Inflammatory macrophage treated with lipopolysaccharide for 1 hour (primary cell): ENCODE results near the gene GRK1.

Experiments
- DNase-seq, 2 donors: peaks; one replicate each; pipeline ENCODE4 v3.0.0-alpha.2; 2020 to 2022

The GRK1 gene

DNA sequence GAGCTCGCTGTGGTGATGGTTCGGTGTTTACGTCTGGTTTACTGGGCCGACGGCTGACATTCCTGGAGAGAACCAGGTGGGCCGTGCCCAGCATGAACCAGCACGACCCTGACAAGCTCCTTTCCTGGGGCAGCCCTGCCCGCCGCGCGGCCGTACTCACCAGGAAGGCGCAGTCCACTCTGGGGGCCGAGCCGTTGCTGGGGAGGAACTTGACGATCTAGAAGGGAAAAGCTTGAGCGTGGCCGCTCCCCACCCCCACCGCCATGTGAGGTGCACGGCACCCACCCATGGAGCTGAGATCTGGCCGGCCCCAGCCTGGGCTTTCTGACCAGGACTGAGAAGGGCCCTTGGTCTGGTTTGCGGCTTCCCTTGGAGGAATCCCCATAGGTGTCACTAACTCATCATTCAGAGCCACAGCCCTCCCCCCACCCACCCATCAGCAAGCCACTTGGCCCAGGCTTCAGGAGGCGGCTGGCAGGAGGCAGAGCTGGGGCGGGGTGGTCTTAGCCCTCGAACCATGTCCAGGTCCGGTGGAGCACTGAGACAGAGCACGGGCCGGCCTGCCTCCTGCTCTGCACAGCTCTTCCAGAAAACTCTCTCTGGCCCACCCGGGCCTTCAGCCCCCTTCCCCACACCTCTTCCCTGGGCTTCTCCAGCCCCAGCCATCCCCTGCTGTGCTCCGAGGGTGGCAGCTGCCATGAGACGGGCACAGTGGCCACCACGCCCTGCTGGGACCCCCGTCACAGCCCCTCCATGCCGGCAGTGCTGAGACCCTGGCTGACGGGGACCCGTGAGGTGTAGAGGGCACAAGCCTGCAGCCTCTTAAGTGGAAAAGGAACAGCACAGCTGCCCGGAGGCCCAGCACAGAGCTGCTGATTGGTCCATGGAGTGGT lies 15.3 kb upstream of the GRK1 start:
- no peak for DNase-seq

DNA sequence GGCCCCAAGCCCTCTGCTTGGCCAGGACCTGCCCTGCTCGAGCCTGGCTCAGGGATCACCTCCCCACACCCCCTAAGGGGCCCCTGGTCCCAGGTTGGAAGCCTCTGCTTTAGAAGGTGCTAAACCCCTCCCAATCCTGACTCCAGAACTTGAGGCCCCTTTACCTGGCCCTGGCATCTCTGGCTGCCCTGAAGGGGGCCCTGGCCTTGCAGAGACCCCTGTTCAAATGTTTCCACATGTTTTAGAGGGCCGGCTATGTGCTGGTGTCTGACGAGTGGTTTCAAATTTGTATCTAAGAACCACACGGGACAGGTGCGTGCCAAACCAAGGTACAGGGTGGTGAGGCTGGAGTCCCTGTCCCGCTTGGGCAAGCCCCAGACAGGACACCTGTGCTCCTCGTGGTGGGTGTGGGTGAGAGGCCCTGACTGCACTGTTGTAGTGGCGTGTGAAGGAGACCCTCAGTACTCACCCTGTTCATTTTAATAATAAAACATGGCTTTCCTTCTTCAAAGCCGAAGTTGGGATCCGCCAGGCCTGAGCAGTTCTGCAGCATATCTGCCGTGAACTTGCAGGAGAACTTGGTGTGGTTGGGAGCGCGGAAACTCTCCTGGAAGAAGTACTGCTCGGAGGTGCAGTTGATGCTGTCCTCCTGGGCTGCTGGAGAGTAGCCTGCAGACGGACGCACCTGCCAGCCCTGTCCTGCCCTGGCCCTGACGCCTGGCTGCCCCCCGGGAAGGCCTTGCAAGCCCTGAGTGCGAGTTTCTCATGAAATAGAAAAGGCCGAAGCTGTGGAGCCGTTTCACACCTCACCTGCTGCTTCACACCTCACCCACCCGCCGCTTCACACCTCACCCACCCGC lies 14.4 kb upstream of the GRK1 start:
- no peak for DNase-seq

DNA sequence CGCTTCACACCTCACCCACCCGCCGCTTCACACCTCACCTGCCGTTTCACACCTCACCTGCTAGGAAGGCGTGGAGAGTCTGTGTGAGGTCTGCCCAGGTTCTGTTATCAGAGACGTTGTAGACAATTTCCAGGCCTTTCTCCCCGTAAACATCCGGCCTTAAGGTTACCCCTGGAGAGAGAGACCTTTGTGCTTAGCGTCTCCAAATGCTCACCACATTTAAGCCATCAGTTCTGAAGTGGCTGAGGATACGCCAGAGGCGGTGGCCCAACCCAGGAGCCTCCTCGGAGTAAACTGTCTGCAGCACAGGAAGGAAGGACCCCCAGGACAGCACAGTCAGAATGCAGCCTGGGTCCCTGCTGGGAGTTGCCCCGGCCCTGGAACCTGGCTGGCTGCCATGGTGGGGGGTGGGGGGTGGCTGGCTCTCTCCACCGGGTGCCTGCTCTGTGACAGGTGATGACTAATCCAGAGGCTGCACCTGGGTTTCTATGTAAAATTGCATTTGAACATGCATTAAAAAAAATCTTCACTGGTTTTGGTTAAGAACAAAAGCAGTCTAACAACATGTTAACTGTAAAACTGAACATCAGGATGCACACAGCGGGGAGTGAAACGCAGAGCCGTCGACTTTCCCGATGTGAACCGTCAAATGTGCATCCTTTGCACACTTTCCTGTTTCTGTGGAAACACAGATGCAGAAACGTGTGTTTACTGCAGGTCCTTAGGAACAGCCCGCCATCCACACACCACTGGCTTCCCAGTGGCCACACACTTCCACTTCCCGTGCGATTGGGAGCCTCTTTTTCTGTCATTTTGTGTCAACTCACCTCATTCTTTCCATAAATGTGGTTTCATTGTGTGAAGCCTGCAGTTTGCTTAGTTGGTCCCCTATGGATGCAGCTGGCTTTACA lies 13.5 kb upstream of the GRK1 start:
- no peak for DNase-seq

DNA sequence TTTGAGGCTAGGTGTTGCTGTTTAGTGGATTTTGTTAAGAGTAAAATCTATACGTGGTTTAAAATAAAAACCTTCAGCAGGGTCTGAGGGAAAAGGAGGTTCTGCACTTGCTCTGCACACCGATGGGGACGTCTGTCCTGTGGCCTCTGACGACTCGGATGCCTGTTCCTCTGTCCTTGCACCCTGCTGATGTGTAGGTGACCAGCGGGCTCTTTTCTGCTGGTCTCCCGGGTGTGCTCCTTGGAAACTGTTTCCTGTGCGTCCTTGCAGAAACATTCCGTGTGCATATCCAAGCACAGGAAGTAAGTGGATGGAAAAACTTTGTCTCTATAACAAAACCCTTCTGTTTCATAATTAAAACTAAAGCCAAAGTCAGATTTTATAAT lies 12.9 kb upstream of the GRK1 start:
- no peak for DNase-seq

DNA sequence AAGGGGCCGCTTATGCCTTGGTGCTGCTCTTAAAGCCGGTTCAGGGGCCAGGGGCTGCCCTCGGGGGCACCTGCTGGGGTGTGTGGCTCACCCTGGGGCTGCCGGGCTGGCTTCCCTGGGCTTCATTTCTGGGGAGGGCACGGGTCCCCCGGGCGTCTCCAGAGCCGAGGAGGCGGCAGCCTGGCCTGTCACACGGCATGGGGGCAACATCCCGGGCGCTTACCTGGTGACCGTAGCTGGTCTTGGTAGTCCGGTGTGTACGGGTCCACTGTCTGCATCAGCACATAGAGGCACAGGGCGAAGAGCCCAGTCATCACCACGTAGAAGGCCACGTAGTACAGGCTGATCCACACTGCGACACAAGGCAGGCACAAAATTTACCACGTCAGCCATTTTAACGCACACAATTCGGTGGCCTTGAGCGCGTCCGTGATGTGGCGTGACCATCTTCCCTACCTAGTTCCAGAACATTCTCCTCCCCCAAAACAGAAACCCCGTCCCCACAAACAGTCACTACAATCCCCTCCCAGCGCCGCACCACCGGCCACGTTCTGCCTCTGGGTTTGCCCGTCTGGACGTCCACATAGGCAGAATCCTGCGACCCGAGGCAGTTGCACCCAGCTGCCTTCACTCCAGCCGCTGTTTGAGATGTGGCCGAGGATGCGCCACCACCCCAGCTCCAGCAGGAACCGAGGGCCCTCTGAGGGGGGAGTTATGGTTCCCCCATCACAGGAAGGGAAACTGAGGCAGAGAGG lies 12.3 kb upstream of the GRK1 start:
- no peak for DNase-seq

DNA sequence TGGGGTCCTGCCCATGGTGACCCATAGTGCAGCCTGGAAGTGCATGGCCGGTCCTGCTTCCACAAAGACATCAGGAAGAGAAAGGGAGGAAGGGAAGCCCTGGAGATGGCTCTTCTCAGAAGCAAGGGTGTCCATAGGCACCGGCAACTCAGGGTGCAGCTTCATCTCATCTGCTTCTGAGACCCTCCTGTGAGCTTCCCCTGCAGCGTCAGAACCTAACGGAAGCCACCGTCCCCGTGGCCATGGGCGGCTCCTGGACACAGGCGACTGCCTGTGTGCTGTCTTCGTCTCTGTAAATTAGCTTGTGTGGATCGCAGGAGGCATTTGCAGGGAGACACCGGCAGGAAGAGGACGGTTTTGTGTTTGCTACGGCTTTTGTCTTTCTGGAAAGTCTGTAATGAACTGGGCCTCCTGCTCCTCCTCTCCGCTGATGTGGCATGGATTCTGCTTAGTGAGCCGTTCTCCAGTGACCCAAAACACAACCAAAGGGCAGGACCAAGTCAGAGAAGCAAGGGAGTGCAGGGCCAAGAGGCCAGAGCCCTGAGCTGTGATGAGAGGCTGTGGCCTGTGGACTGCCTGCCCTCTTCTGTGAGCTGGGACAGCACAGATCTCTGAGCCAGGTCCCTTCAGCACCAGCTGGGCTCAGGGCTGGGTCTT lies 11.5 kb upstream of the GRK1 start:
- no peak for DNase-seq

DNA sequence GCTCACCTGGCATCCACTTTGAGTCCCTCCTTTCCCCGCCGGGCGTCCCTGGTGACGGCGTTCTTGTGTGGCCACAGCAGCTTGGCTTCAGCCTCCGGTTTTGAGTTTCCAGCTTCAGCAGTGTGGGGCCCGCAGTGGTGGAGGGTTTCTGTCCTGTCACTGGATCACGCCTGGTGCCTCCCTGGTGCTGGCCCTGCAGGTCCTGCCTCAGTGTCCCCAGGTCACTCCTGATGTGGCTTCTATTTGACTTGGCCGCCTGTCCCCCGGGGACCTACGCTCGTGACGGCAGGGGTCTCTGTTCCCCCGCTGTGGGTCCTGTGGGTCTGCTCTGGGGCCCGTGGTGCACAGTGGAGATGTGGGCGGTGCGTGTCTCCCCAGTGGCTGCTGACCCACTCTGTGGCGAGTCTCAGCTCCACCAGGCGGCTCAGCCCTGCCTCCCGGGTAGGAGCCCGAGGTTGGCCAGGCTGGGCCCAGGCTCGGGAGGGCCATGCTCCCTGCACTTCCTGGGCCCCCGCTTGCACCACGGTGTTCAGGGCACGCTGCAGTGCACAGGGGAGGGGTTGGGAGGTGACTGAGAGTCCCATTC lies 10.9 kb upstream of the GRK1 start:
- no peak for DNase-seq

DNA sequence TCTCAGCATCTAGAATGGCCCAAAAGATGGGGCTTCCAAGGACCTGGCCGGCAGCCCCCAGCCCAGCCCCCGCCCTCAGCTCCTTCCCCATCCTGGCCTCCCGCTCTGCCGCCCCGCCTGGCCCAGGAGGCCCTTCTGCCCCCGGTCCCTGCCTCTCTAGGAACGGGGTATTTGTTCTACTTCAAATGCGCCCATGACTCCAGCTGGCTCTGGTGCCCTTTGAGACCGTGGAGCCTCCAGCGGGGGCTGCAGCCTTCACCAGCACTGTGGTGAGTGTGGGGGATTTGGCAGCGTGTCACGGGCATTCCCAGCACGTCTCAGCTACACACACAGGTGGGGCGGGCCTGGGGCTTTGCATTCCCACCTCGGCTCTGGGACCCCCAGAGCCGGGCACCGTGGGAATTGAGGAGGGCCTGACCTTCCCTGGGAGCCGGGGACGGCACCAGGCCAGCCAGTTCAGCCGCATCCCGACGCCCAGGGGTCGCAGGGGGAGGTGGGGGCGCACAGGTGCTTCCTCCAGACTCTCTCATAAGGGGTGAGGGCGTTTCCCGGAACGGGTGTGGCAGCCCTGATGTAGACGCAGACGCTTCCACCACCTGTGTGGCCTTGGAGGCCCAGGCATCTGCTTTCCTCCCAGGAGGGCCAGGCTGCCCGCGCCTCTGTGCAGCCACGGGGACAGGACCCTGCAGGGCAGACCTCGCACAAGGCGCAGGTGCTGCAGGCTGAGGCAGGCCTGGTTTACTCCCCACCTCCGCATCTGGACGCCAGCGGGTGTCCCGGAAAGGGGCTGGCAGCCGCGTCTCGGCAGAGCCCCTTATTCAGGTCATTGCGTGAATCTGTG lies 10.0 kb upstream of the GRK1 start:
- no peak for DNase-seq

DNA sequence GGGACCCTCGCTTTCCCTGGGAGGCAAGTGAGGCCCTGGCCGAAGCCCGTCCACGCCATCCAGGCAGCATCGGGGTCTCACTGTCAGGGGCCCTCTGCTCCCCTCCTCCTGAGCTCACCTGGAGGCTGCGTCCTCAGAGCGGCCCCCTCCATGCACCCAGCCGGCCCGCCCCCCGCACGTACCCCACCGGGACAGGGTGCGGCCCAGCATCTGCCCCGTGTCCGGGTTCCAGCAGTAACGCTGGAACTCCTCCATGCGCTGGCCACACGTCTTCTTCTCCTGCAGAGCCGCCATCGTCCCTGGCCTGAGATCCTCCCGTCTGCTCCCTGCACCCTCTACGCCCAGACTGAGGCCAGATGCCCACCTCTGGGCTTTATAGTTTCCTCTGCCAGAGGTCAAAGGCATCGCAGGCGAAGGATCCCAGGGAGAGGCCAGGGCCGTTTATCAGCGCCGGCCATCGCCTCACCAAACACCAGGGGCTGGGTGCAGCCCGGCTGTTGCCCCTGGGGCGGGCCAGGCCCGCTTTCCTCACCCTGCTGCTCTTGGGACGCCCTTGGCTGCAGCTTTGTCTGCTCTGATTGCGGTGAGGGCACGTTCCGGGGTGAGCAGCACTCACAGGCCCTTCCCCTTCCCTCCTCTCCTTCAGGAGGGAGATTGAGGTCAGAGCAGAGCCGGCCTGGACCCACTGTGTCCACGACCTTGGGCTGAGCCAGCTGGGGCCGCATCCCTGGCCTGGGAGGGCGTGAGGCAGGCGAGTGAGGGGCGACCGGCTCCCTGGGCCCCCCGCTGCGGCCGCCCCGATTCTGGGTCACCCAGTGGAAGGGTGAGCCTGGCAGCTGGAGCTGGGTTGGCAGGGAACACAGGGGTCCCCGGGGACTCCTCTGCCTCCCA lies 8.9 kb upstream of the GRK1 start, which contains the start of gene ATP4B:
ATP4B (minus strand) TSS at position 348 of the 891 bp plus-strand sequence; CDS start at position 294, 54 bp downstream.
- DNase-seq: no peak

DNA sequence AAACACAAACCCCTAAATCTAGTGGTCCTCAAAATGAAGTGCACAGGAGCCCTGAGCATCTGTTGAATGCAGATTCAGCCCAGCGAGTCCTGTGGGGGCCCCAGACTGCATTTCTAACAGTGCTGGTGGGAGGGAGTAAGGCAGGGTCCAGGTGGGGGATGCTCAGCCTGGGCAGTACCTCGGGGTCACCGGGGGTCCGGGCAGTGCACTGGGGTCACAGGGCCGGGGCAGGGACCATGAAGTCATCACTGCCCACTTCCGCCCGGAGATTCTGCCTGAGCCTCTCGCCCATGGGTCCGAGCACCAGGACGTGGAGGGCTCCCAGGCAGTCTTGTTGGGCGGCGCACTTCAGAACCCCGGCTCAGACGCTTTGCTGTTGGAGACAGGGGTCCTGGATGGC lies 8.2 kb upstream of the GRK1 start:
- no peak for DNase-seq

DNA sequence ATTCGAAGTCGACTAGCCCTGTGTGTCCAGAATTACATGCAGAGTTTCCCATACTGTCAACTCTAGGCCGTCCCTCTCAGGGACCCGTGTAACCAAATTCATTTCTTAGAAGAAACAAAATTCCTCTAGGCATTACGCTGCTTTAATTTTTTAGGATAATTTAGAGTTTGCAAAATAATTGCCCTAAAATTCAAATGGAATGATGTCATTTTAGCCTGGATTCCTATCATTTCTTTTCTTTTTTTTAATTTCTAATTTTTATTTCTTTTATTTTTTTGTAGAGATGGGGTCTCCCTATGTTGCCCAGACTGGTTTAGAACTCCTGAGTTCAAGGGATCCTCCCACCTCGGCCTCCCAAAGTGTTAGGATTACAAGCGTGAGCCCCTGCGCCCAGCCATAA lies 7.7 kb upstream of the GRK1 start:
- no peak for DNase-seq

DNA sequence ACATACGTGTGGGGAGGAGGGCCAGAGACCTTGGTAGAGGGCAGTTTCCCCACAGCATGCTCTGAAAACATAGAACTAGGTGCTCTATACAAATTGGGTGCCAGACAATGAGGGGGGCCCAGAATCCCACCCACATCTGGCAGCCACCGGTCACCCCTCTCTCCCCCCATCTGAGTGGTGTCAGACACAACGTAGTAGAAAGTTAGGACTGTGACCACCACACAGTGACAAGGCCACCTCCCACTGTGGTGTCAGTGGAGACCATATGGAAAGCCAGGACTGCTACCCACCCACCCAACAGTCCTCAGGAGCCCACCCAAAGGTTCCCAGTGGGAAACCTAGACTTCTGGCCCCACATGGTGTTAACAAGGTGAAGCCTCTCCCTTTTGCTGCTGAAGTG lies 7.0 kb upstream of the GRK1 start:
- no peak for DNase-seq

DNA sequence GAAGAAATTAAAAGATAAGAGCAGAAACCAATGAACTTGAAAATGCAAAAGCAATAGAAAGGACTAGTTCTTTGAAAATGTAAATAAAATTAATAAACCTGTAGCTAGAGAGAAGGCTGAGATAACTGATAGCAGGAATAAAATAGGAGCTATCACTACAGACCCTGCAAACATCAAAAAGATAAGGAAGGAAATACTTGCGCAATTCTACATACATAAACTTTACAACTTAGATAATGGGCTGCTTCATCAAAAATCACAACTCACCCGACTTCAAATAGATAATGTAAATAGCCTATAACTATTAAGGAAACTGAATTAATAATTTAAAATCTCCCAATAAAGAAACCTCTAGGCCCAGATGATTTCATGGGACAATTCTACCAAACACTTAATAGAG lies 5.5 kb upstream of the GRK1 start:
- DNase-seq: no peak

DNA sequence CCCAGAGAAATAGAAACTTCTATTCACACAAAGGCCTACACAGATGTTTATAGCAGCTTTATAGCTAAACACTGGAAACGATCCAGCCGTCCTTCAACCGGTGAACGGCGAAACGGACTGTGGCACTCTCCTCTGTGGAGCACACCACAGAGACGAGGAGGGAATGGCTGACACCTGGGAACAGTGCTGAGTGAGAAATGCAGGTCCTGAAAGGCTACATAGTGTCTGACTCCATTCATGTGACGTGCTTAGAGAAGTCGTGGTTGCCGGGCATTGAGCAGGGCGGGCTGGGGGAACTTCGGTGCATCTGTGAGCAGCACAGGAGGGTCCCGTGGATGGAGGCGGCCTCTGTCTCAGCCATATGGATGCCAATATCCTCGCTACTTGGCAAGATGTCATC lies 3.1 kb upstream of the GRK1 start:
- no peak for DNase-seq

DNA sequence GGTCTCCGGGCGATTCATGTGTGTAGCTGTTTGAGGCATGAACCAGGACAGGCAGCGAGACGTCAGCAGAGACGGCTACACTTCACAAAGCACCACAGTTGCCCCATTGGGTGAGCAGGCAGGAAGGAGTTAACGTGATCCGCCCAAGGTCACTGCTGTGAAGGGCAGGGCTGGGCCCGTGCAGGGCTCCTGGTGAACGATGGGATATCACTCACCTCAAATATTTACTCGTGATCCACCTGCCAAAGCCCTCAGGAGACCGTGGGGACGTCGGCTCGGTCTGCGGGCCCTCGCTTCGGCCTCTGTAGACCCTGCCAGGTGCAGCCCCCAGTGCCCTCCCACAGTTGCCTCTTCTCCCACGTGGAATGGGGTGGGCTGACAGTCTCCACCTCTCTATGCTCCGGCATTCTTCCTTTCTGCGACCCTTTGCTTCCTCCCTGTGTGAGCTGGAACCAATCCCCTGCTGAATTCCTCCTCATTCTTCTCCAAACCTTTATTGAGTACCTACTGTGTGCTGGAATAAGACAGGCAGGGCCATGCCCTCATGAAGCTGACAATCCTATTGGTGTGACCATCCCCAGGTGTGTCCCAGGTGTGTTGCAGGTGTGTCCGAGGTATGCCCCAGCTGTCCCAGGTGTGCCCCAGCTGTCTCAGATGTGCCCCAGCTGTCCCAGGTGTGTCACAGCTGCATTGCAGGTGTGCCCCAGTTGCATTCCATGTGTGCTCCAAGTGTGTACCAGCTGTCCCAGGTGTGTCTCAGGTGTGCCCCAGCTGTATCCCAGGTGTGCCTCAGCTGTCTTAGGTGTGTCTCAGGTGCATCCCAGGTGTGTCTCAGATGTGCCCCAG lies 2.0 kb upstream of the GRK1 start:
- no peak for DNase-seq

DNA sequence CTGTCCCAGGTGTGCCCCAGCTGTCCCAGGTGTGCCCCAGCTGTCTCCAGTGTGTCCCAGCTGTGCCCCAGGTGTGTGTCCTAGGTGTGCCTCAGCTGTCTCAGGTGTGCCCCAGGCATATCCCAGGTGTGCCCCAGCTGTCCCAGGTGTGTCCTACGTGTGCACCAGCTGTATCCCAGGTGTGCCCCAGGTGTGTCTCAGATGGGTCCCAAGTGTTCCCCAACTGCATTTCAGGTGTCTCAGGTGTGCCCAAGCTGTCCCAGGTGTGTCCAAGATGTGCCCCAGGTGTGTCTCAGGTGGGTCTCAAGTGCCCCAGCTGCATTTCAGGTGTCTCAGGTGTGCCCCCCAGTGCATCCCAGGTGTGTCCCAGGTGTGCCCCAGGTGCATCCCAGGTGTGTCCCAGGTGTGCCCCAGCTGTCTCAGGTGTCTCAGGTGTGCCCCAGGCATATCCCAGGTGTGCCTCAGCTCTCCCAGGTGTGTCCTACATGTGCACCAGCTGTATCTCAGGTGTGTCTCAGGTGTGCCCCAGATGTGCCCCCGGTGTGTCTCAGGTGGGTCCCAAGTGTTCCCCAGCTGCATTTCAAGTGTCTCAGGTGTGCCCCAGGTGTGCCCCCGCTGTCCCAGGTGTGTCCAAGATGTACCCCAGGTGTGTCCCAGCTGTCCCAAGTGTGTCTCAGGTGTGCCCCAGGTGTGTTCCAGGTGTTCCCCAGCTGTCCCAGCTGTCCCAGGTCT lies 1.3 kb upstream of the GRK1 start:
- no peak for DNase-seq

DNA sequence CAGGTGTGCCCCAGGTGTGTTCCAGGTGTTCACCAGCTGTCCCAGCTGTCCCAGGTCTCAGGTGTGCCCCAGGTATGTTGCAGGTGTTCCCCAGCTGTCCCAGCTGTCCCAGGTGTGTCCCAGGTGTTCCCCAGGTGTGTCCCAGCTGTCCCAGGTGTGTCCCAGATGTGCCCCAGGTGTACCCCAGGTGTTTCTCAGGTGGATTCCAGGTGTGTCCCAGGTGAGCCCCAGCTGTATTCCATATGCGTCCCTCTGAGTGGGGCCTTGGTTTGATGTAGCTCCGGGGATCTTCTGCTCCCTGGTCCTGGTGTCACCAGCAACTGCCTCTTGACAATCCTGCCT lies 719 bp upstream of the GRK1 start:
- no peak for DNase-seq
